A549 (cell line): ENCODE data around the gene MAZ. TPM values are rescaled to one million over a fixed set of nuclear protein-coding genes. Genes with fewer than 3 reads are reported as not detected.

Experiments
- ATAC-seq, 2 experiments: fragments of 200-7000 bp in 1 of 2; fragments of >200 bp in 1 of 2; cut with Nextera tagmentation in 1 of 2; cut with Tn5 transposase in 1 of 2; 3 replicates each; pipeline versions ENCODE4 v1.8.0 to v1.9.1; 2018 to 2020; ENCODE audit warnings: mild to moderate bottlenecking in 1 of 2, moderate library complexity in 1 of 2
- CTCF ChIA-PET: fragments of 300-600 bp; sonication (Branson Sonifier 250); formaldehyde crosslinking; extraction: SDS; loops from one replicate; lab custom pipeline; 2021; ENCODE audit warnings: antibody characterized with exemption, inconsistent platforms; lab: Yijun Ruan, JAX
- POLR2A ChIA-PET: fragments of 350-600 bp; formaldehyde crosslinking; extraction: SDS; loops from one replicate; lab custom pipeline; 2021; ENCODE audit warnings: antibody characterized with exemption, inconsistent platforms; lab: Yijun Ruan, JAX
- DNase-seq, 2 experiments: peaks; one replicate each; pipeline versions ENCODE4 v3.0.0 to v3.0.0-alpha.2; 2011 to 2016; ENCODE audit warnings: low read depth in 1 of 2, low spot score in 1 of 2
- FAIRE-seq: peaks from 2 replicates; lab custom pipeline; 2011; peaks lifted over from hg19 to GRCh38; lab: Jason Lieb, UNC
- H3K27ac ChIP-seq, 2 experiments: fragments of >200 bp; sonication (Bioruptor Twin); formaldehyde crosslinking; 3 replicates each; pipeline ENCODE4 v1.5.1; 2016 to 2017
- H3K4me1 ChIP-seq: fragments of >200 bp; sonication (Bioruptor Twin); formaldehyde crosslinking; 3 replicates; pipeline ENCODE4 v1.6.1; 2016
- H3K4me2 ChIP-seq: fragments of >200 bp; sonication (Bioruptor Twin); formaldehyde crosslinking; 3 replicates; pipeline ENCODE4 v1.6.1; 2016
- H3K4me3 ChIP-seq: fragments of >200 bp; sonication (Bioruptor Twin); formaldehyde crosslinking; 3 replicates; pipeline ENCODE4 v1.5.1; 2016
- H3K9me3 ChIP-seq: fragments of >200 bp; sonication (Bioruptor Twin); formaldehyde crosslinking; 3 replicates; pipeline ENCODE4 v1.6.1; 2016
- CEBPB ChIP-seq, 2 experiments: fragments of >200 bp in 1 of 2; sonication (Bioruptor Twin) in 1 of 2; formaldehyde crosslinking in 1 of 2; IDR thresholded peaks; 2 replicates each; pipeline ENCODE4 v1.6.1; 2012 to 2016
- ELK1 ChIP-seq: fragments of 150-350 bp; IDR thresholded peaks from 2 replicates; pipeline ENCODE4 v1.6.1; 2014; ENCODE audit warnings: low read depth, mild to moderate bottlenecking, low read length
- EP300 ChIP-seq, 2 experiments: fragments of >200 bp; sonication (Bioruptor Twin); formaldehyde crosslinking; IDR thresholded peaks; 2 replicates in 1 of 2; 3 replicates in 1 of 2; pipeline ENCODE4 v1.6.1; 2016 to 2017
- ESRRA ChIP-seq: fragments of 150-350 bp; IDR thresholded peaks from 2 replicates; pipeline ENCODE4 v1.6.1; 2014; ENCODE audit warnings: mild to moderate bottlenecking, low read length, borderline replicate concordance
- FOSB ChIP-seq: fragments of 250-450 bp; sonication (Bioruptor Pico); IDR thresholded peaks from 2 replicates; pipeline ENCODE4 v1.5.0; 2020; ENCODE audit warnings: mild to moderate bottlenecking, moderate library complexity
- GATA3 ChIP-seq: IDR thresholded peaks from 2 replicates; pipeline ENCODE4 v1.6.1; 2012; ENCODE audit warnings: borderline replicate concordance
- HDAC2 ChIP-seq: fragments of 200-600 bp; sonication (generic); IDR thresholded peaks from 2 replicates; pipeline ENCODE4 v1.6.1; 2016
- HOXB13 ChIP-seq: fragments of 250-450 bp; sonication (Bioruptor Pico); IDR thresholded peaks from 2 replicates; pipeline ENCODE4 v1.5.0; 2020; ENCODE audit warnings: low read depth, mild to moderate bottlenecking, moderate library complexity
- JUNB ChIP-seq: fragments of >200 bp; sonication (Bioruptor Twin); formaldehyde crosslinking; IDR thresholded peaks from 2 replicates; pipeline ENCODE4 v1.6.1; 2016
- KDM5A ChIP-seq: fragments of 200-600 bp; sonication (generic); IDR thresholded peaks from 2 replicates; pipeline ENCODE4 v1.6.1; 2016; ENCODE audit warnings: antibody characterized with exemption, mild to moderate bottlenecking
- MAX ChIP-seq: IDR thresholded peaks from 2 replicates; pipeline ENCODE4 v1.6.1; 2012
- MAZ ChIP-seq: fragments of 150-350 bp; IDR thresholded peaks from 2 replicates; pipeline ENCODE4 v1.6.1; 2014; ENCODE audit warnings: antibody characterized with exemption, low read depth, low read length, borderline replicate concordance
- POLR2A ChIP-seq: IDR thresholded peaks from 2 replicates; pipeline ENCODE4 v1.6.1; 2012; ENCODE audit warnings: mild to moderate bottlenecking, low read length
- RAD21 ChIP-seq, 2 experiments: fragments of >200 bp in 1 of 2; sonication (Bioruptor Twin) in 1 of 2; formaldehyde crosslinking in 1 of 2; IDR thresholded peaks in 1 of 2; conservative IDR thresholded peaks in 1 of 2; 2 replicates in 1 of 2; 3 replicates in 1 of 2; pipeline ENCODE4 v1.6.1; 2012 to 2018; ENCODE audit warnings: inconsistent platforms in 1 of 2
- RNF2 ChIP-seq: fragments of 200-600 bp; sonication (generic); IDR thresholded peaks from 2 replicates; pipeline ENCODE4 v1.6.1; 2016; ENCODE audit warnings: low read depth, mild to moderate bottlenecking, antibody characterized with exemption, moderate library complexity, borderline replicate concordance
- SMC3 ChIP-seq: fragments of >200 bp; sonication (Bioruptor Twin); formaldehyde crosslinking; IDR thresholded peaks from 3 replicates; pipeline ENCODE4 v1.6.1; 2018; ENCODE audit warnings: inconsistent platforms
- SREBF2 ChIP-seq: fragments of 450-650 bp; IDR thresholded peaks from 2 replicates; pipeline ENCODE4 v1.6.1; 2014; ENCODE audit warnings: mild to moderate bottlenecking, moderate library complexity
- TP53 ChIP-seq: fragments of 250-450 bp; sonication (Bioruptor Pico); IDR thresholded peaks from 2 replicates; pipeline ENCODE4 v1.5.0; 2021; ENCODE audit warnings: mild to moderate bottlenecking, moderate library complexity
- ZFP36 ChIP-seq: fragments of 450-650 bp; IDR thresholded peaks from 2 replicates; pipeline ENCODE4 v1.6.1; 2014; ENCODE audit warnings: borderline replicate concordance; ENCODE audit not compliant: partially characterized antibody
- WGBS: methylation state at CpG from one replicate; pipeline ENCODE4 v1.1.6; 2017; ENCODE audit errors: missing lambda C conversion rate; 5-methylcytosine and 5-hydroxymethylcytosine counted together
- polyA plus RNA-seq, 4 experiments: library from polyadenylated mRNA; depleted of rRNA in 3 of 4; stranded (reverse); fragments of >200 nt; fragmentation: RNase III in 1 of 4; extraction: RNeasy Plus Mini Kit Qiagen cat#74134 plus additional on column Dnase treatment in 1 of 4; gene quantifications; 2 replicates in 3 of 4; 3 replicates in 1 of 4; pipeline ENCODE4 v1.2.3, GENCODE V29; 2011 to 2017
- TF ChIP-seq, protein P1 (sequence below): fragments of >200 bp; sonication (Bioruptor Twin); formaldehyde crosslinking; IDR thresholded peaks from 3 replicates; pipeline ENCODE4 v1.5.1; 2016
- TF ChIP-seq, protein P2 (sequence below): fragments of 450-650 bp; IDR thresholded peaks from 2 replicates; pipeline ENCODE4 v1.6.1; 2014; ENCODE audit warnings: antibody characterized with exemption
- TF ChIP-seq, protein P3 (sequence below): IDR thresholded peaks from 2 replicates; pipeline ENCODE4 v1.6.1; 2012; ENCODE audit warnings: low read depth, borderline replicate concordance

MAZ gene
- polyA plus RNA-seq, 2 of the 4 experiments (the other 2 are of a cell fraction): 79.6 to 231 TPM

- TF ChIP-seq, protein P1, sequence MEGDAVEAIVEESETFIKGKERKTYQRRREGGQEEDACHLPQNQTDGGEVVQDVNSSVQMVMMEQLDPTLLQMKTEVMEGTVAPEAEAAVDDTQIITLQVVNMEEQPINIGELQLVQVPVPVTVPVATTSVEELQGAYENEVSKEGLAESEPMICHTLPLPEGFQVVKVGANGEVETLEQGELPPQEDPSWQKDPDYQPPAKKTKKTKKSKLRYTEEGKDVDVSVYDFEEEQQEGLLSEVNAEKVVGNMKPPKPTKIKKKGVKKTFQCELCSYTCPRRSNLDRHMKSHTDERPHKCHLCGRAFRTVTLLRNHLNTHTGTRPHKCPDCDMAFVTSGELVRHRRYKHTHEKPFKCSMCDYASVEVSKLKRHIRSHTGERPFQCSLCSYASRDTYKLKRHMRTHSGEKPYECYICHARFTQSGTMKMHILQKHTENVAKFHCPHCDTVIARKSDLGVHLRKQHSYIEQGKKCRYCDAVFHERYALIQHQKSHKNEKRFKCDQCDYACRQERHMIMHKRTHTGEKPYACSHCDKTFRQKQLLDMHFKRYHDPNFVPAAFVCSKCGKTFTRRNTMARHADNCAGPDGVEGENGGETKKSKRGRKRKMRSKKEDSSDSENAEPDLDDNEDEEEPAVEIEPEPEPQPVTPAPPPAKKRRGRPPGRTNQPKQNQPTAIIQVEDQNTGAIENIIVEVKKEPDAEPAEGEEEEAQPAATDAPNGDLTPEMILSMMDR: peak; percentile 89
These were observed 42.3 kb downstream of the MAZ start (continued) for GRCh38 chr16:29848420-29849297.

DNA sequence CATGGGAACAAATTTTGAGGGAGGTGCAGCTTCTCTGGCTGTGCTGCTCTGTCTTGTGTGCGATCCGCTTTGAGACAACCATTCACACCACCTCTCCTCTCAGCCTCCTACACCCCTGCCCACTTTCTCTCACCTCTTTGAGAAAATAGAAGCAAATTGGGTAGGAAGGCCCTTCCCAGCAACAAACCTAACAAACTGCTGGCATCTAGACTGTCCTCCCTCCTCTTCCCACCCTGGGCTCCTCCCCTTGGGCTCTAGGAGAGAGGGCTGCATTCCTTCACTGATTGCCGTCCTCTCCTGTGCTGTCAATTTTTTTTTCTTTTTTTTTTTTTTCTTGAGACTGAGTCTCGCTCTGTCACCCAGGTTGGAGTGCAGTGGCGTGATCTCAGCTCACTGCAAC, 43.2 kb downstream of the MAZ start:
- Histone ChIP-seq H3K27ac (no peak overlapping the region), H3K4me3 (no peak overlapping the region), H3K4me1 (no peaks in the 10 kb centered on the region), H3K4me2 (no peak overlapping the region), H3K9me3 (no peaks in the 10 kb centered on the region)
- no peak for TF ChIP-seq ELK1
- no peak for TF ChIP-seq POLR2A
- TF ChIP-seq ESRRA: no peak
- no peak for TF ChIP-seq RNF2
- no peak for TF ChIP-seq SREBF2
- no peak for TF ChIP-seq HOXB13 (CRISPR knock-in tag)
- TF ChIP-seq HDAC2: no peak
- 93% methylated on average over 5 of the region's 5 CpGs for WGBS
- DNase-seq: no peak
- no peak for ATAC-seq
- FAIRE-seq: no peak
- ChIA-PET CTCF (interaction anchor here (0.7 to 26.2 kb wide), 22 partner anchors 10 to 182 kb away, joined by 3 to 568 read pairs (median 6); partner anchors contain the start of genes C16orf92, CDIPT, KIF22 and MAZ), POLR2A (no interaction called here)

- Histone ChIP-seq H3K4me2 (no peak overlapping the region), H3K4me3 (no peak overlapping the region), H3K27ac (no peak overlapping the region), H3K4me1 (no peaks in the 10 kb centered on the region), H3K9me3 (no peaks in the 10 kb centered on the region)
- TF ChIP-seq, protein P1: no peak
- TF ChIP-seq, protein P2, sequence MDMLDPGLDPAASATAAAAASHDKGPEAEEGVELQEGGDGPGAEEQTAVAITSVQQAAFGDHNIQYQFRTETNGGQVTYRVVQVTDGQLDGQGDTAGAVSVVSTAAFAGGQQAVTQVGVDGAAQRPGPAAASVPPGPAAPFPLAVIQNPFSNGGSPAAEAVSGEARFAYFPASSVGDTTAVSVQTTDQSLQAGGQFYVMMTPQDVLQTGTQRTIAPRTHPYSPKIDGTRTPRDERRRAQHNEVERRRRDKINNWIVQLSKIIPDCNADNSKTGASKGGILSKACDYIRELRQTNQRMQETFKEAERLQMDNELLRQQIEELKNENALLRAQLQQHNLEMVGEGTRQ: no peak
- no peak for TF ChIP-seq CEBPB (IDR thresholded peaks at IDR 0.05)
- TF ChIP-seq RAD21 (conservative IDR thresholded peaks at IDR 0.05 in 1 of 2, IDR thresholded peaks at IDR 0.05 in 1 of 2): no peak
- TF ChIP-seq HOXB13 (CRISPR knock-in tag): no peak
- TF ChIP-seq, protein P3, sequence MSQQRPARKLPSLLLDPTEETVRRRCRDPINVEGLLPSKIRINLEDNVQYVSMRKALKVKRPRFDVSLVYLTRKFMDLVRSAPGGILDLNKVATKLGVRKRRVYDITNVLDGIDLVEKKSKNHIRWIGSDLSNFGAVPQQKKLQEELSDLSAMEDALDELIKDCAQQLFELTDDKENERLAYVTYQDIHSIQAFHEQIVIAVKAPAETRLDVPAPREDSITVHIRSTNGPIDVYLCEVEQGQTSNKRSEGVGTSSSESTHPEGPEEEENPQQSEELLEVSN: no peak
- TF ChIP-seq TP53: no peak
- TF ChIP-seq FOSB (CRISPR knock-in tag): no peak
- no peak for TF ChIP-seq KDM5A
- TF ChIP-seq SMC3: no peak
- no peak for TF ChIP-seq HDAC2
- TF ChIP-seq JUNB: no peak
- TF ChIP-seq MAZ: no peak
- no peak for TF ChIP-seq MAX
- no peak for TF ChIP-seq GATA3
- TF ChIP-seq ZFP36: no peak
- TF ChIP-seq EP300 (IDR thresholded peaks at IDR 0.05): no peak
- ChIA-PET POLR2A (interaction anchor here (1.1 kb wide), 1 partner anchor 43 kb away, joined by 3 read pairs; no protein-coding TSS in a partner anchor), CTCF (interaction anchor here (0.6 to 26.2 kb wide), 2 partner anchors 33 to 221 kb away, joined by 4 to 568 read pairs; partner anchors contain the start of genes MAZ, MVP, PAGR1 and PRRT2)
- FAIRE-seq (no peak), DNase-seq (no peak), ATAC-seq (no peak)
- 83% methylated on average over 3 of the region's 3 CpGs for WGBS
These were observed 44.7 kb downstream of the MAZ start for GRCh38 chr16:29850998-29851397.
